Posterior vena cava (tissue), 2 donors: ENCODE measurements around the gene FAM118B. TPM values are rescaled to one million over a fixed set of nuclear protein-coding genes. Genes with fewer than 3 reads are reported as not detected.

Experiments
- DNase-seq: peaks from one replicate; pipeline ENCODE4 v3.0.0-alpha.2; 2020; ENCODE audit warnings: low spot score
- intact Hi-C, 2 donors: fragments of 100-400 bp; cut with DNase I; formaldehyde crosslinking; loops; one replicate each; pipeline versions ENCODE4 v1.14.1 to v1.14.2; 2022 to 2023
- total RNA-seq, 2 donors: library from RNA; stranded (reverse); fragmentation: NEBNext Ultra II Directional; extraction: Animal tissue kit (Norgen Biotek cat#: 25700); gene quantifications; one replicate each; pipeline ENCODE4 v1.2.1, GENCODE V29; 2021
- donor health status: DM: yes; HTN: yes; CAD: no.
- donor health status: DM: yes; HTN: yes; CAD: no.

The FAM118B gene
- total RNA-seq, 2 donors from 2014 or later = 11.6 to 14.4 TPM

DNA sequence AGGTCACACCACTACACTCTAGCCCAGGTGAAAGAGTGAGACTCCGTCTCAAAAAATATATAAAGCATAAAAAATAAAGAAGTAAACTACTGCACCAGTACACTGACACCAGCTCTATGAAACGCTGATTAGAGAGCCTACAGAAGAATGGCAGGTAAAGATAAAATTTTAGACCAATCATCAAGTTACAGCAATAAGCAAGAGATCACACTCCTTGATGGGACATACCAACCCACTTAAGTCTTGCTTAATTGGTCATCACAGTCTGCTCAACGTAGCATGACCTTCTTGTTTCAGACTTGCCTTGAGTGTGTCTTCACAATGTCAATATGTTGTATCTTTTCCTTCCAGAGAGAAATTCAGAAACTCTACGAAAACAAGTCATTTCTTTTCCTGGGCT, 44.6 kb downstream of the FAM118B start:
- no peak for DNase-seq
- intact Hi-C loops = no loop called here

DNA sequence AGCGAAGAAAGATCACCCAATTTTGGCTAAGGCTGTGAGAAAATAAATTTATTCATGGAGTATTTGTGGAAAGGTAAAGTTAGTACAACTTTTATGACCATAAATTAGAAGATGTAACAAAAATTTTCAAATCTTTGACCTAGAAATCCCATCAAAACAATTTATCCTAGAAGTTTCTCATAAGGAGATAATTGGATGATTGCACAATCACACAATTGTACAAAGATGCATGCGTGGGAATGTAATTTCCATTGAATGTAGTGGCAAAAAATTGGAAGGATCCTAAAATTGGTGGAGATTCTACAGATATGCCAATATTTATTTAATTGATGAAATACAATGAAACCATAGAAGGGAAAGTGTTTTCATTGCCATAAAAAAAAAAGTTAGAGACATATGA, 45.6 kb downstream of the FAM118B start:
- intact Hi-C loops = no loop called here
- DNase-seq = no peak

DNA sequence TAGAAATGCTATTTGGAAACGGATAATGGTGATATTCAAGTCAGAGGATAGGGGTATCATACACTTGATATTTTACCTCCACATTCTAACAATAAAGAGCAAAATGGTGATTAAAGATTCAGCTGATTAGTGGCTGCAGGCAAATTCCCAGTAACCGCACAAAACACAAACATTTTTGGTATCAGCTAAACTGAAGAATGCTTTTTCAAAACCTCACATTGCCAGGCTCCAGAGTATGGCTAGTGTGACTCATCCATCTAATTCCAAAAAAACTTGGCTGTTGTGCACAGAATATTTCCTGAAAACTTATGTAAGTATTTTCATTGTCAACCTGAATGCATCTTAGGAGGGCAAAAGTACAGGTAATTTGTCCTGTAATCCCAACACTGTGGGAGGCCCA, 46.2 kb downstream of the FAM118B start:
- DNase-seq = no peak
- intact Hi-C loops = no loop called here

DNA sequence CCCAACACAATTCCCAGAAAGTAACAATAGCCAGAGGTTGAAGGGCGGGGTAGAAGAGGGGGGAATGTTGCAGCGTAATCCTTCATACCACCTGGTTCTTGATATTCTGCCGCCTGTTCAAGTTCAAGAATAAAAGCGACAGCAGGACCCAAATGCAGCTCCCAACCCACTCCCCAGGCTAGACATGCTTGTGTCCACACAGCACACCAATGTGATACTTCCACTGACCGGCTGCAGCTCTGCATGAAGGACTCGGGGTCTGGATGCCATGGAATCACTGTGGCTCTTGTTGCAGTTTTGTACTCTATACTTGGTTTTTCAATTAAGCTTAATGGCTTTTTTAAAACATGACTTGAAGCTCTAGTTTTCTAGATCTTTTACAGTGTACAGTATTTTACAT, 50.6 kb downstream of the FAM118B start:
- intact Hi-C loops = loop anchor here in 1 of 2 donors (10.0 kb wide), 1 partner anchor 1377 kb away; no protein-coding TSS in a partner anchor
- DNase-seq = no peak

DNA sequence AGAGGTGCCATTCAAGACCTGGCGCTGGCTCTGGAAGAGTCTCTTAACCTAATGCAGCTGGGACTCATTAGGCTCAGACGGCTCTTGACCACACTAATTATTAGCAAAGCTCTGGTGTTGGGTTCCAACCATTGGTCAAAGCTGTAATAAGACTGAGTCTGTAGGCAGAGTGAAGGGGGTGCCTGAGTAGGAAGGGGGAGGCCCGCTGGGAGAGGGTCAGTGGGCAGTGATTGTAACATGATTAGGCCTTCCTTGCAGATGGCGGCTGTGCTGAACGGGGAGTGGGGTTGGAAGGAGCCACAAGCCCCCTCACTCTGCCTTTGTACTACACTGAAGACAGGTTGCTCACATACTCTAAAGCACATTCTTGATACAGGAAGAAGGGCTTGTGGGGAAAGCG, 51.9 kb downstream of the FAM118B start:
- DNase-seq = no peak
- intact Hi-C loops = loop anchor here in 1 of 2 donors (10.0 kb wide), 1 partner anchor 1379 kb away; no protein-coding TSS in a partner anchor

DNA sequence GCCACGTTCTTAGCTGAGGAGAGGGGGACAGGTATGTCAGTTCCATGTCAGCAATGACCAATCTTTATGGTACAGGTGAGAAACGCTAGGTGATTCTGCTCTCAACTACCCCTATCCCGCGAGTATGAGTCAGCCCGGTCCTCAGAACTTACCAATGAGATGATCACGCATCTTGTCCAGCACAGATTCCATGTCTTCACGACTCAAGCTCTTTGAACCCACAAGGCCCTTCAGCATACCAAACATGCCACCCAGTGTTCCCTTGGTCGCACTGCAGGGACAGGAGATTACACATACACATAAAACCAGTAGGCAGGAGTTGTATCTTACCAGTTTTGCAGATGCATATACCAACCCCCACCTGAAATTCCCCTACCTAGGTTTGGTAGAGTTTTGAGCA, 54.2 kb downstream of the FAM118B start:
- intact Hi-C loops = loop anchor here in 1 of 2 donors (10.0 kb wide), 1 partner anchor 1381 kb away; no protein-coding TSS in a partner anchor
- no peak for DNase-seq

DNA sequence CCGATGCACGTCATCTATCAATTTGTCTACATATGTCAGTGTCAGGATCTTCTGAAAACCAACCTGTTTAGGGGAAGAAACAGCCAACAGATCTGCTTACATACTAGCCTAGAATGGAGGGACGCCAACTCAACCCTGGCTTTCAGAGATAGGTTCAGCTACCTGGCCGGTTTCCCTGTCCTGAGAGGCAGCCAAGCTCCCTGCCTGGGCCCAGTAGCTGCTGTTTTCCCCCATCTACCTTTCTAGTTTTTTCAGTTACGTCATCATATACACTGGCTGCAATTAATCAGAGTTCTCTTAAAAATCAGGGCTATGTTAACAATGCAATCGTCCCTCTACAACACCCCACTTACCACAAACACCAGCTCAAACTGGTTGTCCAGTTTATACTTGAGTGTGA, 56.1 kb downstream of the FAM118B start:
- intact Hi-C loops = loop anchor here in 1 of 2 donors (10.0 kb wide), 1 partner anchor 1383 kb away; no protein-coding TSS in a partner anchor
- DNase-seq = no peak

DNA sequence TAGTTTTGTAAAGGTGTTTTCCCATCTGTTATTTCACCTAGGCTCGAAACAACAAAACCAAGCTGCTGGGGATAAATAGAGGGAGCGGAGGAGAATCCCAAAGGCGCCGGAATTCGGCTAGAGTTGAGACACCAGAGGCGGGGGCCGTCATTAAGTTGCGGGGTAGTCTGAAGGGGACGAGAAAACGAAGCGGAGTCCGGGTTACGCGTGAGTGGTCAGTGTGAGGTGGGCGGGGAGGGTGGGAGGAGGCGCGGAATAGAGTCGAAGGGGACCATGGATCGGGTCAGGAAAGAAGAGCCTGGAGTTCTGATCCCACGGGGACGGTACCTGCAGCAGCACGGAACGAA, 56.8 kb downstream of the FAM118B start:
- no peak for DNase-seq
- intact Hi-C loops = loop anchor here in 1 of 2 donors (10.0 kb wide), 1 partner anchor 1384 kb away; no protein-coding TSS in a partner anchor

DNA sequence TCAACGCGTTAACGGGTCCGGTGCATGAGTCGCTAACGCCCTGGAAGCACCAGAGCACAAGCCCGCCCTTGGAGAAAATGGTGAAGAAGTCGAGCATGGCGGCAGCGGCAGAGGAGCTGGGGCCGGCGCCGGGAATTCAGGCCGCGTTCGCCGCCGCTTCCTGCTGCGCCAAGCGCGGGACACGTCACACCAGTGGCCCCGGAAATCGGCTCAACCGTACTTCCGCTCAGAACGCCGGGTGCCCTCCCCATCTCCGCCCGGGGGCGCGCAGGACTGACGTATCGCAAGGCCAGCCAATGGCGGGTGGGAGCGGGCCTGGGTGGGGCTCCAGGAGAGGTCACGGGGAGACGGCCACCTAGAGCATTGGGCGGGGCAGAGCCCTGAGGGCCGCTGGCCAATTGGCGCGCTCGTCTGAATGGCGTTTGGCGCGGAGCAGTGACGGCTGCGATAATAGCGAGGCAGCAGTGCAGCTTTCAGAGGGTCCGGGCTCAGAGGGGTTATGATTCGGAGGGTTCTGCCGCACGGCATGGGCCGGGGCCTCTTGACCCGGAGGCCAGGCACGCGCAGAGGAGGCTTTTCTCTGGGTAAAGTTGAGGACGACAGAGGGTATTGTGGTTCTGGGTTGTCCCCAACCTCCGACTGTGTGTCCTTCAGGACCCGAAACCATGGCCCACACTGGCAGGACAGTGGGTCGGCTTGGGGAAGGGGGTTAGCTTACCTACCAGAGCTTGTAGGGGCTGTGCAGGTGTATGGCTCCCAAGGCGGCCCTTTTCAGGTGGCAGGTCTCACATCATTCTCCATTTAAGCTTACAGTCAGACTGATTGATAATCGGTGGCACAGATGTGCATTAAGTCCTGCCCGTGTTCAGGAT, 57.4 kb downstream of the FAM118B start, which contains the start of the genes FOXRED1 and SRPRA:
Gene FOXRED1 (plus strand): TSS at position 447 of the 872 bp plus-strand sequence. CDS start 53 bp downstream, at position 500.
Gene SRPRA (minus strand): TSS at position 188 of the 872 bp plus-strand sequence. CDS start 91 bp downstream, at position 97.
- intact Hi-C loops = loop anchor here in 1 of 2 donors (10.0 kb wide), 1 partner anchor 1384 kb away; no protein-coding TSS in a partner anchor
- peak; percentile 100 for DNase-seq

DNA sequence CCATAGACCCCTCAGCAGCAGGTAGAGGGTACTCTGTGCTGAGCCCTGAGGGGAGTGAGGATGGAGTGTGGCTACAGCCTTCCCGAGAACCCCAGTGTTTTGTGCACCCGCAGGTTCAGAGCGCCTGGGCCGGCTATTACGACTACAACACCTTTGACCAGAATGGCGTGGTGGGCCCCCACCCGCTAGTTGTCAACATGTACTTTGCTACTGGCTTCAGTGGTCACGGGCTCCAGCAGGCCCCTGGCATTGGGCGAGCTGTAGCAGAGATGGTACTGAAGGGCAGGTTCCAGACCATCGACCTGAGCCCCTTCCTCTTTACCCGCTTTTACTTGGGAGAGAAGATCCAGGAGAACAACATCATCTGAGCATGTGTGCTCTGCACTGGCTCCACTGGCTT, 65.7 kb downstream of the FAM118B start:
- DNase-seq = no peak
- intact Hi-C loops = no loop called here

DNA sequence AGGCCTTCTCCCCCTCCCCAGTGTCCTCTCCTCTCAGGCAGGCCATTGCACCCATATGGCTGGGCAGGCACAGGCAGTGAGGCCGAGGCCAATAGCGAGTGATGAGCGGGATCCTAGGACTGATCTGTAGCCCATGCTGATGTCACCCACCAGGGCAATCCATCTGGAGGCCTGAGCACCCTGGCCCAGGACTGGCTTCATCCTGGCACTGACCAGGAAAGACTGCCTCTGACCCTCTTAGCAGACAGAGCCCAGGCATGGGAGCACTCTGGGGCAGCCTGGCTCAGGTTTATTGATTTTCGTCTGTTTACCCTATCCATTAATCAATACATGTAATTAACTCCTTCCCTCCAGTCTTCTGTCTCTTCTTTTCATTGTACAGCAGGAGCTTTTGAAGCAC, 66.2 kb downstream of the FAM118B start:
- DNase-seq = no peak
- intact Hi-C loops = no loop called here

DNA sequence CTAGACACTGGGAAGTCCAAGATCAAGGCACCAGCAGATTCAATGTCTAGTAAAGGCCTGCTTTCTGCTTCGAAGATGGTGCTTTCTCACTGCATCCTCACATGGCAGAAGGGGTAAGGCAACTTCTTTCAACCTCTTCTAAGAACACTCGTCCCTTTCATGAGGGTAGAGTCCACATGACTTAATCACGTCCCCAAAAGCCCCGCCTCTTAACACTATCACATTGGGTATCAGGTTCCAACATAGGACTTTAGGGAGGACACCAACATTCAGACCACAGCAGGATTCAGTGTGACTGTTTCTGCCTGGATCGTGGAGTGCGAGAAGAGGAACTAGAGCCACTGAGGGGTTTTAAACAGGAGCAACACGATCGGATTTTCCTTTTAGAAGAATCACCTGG, 67.6 kb downstream of the FAM118B start:
- intact Hi-C loops = no loop called here
- no peak for DNase-seq

DNA sequence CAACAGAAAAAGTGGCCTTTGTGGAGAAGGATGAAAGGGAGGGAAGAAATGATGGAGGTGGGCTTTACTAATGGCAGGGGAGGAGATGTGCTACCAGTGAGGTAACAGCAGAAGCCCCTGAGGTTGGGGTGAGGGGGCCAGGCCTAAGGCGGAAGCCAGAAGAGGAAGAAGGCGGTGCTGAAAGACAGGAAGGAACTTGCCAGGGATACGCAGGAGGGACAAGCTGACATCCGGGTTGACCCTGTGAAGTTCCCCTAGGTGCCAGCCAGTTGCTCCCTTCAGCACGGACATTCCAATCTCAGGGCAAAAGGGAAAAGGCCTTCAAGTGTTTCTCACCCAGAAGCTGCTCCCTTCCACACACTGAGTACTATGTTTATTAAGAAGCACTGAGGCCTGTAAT, 69.0 kb downstream of the FAM118B start:
- DNase-seq = no peak
- intact Hi-C loops = no loop called here

DNA sequence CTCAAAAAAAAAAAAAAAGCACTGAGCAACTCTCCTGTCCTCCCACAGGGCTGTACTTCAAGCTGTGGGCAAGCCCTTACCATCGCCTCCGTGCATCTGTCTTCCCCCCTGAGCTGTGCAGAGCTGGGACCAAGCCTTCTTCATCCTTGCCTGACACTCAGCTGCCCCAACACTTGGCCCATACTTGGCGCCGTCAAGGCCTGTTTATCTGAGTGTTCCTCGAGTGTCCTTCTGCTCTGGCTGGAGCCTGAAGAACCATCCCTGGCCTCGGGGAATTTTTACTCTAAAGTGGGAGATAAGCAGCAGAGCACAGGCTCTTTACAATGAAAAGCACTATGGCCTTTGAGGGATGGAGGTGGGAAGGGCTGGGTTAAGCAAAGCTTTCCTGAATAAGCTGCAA, 69.7 kb downstream of the FAM118B start:
- intact Hi-C loops = no loop called here
- no peak for DNase-seq

DNA sequence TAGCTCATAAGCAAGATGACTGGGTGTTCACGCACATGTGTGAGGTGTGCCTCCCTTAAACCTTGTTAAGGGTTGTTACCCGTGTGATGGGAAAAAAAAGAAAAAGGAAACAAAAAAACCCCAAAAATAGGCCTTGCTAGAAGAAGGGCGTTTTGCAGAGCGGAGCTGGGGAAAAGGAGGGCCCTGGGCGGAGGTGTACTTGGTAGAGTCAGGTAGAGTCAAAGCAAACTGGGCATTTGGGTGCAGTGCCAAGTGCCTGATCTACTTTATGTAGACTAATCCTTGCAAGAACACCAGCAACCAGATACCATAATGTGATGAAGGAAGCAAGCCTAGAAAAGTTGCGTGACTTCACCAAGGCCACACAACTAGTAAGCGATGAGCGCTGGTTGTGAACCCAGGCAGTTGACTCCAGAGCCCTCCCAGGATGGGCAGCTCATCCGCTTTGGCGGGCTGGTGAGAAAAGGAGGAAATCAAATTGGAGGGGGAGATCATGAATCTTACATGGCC, 70.1 kb downstream of the FAM118B start:
- intact Hi-C loops = no loop called here
- DNase-seq = no peak

DNA sequence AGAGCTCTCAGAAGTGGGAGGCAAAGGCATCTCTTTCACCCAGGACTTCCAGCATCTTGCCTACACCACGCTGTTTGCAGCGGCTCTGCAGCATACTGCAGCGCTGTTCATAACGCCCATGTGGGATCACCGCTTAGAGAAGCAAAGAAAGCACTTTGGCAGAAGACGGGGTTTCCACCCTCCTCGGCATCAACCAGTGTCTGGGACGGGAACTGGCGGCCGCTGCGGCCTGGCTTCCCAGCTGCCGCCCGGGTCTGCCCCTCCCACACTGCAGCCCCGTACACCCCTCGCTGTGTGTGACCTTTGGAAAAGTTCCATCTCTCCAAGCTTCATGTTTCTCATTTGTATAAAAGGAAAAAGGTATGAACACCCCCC, 70.8 kb downstream of the FAM118B start:
- peak; percentile 87 for DNase-seq
- intact Hi-C loops = no loop called here

DNA sequence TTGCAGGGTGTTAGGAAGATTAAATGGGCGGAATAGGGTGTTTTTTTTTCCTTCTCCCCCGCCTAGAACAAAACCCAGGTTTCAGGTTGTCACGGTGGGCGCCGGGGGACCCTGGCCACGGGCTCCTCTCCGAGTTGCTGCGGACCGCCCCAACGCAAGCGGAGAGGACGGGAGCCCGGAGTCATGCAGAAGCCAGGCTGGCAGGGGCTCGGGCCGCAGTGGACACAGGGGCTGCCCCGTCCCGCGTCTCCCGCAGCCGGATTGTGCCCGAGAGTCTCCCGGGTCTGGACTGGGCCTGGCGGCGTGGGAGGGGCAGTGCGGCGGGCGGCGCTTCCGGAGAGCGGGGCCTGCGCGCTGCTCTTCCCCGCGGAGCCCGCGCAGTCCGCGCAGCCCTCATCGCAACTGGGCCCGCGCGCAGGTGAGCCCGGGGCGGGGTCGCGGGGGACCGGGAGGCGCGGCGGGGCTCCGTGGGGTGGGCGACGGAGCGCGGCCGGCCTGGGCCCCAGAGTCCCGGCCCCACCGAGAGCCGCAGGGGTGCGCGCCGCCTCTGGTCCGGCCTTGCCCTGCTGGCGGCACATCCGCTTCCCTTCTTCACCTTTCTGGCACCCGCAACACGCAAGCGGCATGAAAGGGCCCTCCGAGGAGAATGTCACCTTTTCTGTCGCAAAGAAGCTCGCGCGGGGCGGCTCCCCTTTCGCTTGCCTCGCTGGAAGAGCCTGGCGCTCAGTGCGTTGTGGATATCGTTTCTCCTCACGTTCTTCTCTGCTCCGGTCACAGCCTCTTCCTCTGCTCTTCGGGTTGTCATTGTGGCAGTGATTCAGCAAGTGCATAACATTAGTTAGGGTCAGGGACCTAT, 71.4 kb downstream of the FAM118B start, which contains the start of gene TIRAP:
Gene TIRAP (plus strand): TSS at position 358 of the 856 bp plus-strand sequence. CDS start 7,802 bp downstream, outside the sequence.
- intact Hi-C loops = no loop called here
- peak; percentile 91 for DNase-seq

DNA sequence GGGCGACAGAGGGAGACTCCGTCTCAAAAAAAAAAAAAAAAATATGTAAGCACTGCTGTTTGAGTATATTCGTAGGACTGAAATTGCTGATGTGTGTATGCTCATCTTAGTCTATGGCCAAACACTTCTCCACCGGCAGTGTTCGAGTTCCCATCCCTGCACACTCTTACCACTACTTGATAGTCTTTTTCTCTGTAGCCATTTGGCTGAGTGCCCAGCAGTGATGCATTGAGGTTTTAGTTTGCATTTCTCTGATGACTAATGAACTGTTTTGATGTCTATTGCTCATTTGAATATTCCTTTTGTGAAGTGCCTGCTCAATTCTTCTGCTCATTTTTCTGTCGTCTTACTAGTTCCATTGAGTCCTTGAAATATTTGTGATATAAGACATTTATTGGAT, 73.2 kb downstream of the FAM118B start:
- intact Hi-C loops = no loop called here
- peak; percentile 89 for DNase-seq

DNA sequence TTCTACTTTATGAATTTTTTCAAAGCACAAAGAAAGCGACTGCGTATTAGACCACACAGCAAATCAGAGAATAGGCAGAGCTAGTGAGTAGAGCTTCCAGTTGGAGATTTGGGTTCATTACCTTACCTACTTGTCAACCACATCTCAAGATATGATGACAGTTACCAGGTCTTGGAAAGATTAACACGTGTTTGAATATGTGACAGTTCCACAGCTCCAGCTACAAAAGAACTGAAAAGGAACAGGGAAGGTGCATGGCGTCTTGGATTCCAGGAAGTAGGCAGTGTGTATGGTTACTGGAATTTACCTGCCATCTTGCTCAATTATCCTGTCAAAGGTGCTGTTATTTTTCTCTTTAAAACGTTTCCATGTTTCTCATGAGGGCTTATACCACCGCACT, 76.7 kb downstream of the FAM118B start:
- DNase-seq = no peak
- intact Hi-C loops = no loop called here

DNA sequence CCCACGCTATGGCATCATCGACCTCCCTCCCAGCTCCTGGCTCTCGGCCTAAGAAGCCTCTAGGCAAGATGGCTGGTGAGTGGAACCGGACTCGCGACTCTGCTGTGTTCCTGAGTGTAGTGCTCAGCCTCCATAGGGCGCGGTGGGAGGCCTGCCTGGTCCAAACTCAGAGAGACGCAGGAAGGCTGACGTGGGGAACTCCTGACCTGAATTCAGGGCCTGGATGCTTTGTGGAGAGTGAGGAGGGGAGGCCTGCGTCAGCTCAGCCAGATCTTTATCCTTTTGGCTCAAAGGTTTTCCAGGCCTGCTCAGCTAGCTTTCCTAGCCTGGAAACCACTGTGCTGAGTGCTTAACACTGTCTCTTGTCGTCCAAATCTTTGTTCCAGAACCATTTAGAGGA, 79.3 kb downstream of the FAM118B start:
- no peak for DNase-seq
- intact Hi-C loops = no loop called here
